Heart left ventricle (tissue), 16 donors: ENCODE results near the gene CLEC3A. TPM values are rescaled to one million over a fixed set of nuclear protein-coding genes. Genes with fewer than 3 reads are reported as not detected.

Source experiments
- ATAC-seq, 4 donors: fragments of 200-7000 bp; cut with Tn5 transposase; one replicate each; pipeline ENCODE4 v1.9.1; 2020 to 2022; ENCODE audit warnings: moderate library complexity in 4 of 4, mild to moderate bottlenecking in 3 of 4, moderate number of reproducible peaks in 1 of 4
- DNase-seq, 5 donors: peaks; one replicate each; pipeline ENCODE4 v3.0.0-alpha.2; 2020
- H3K27ac ChIP-seq, 12 donors: fragments of 200-600 bp; sonication (generic) in 4 of 12; one replicate each; pipeline versions ENCODE4 v1.5.0 to v1.8.0; 2016 to 2022; ENCODE audit warnings: mild to moderate bottlenecking in 2 of 12
- H3K27me3 ChIP-seq, 9 donors: fragments of 200-600 bp; sonication (generic) in 2 of 9; one replicate each; pipeline versions ENCODE4 v1.5.1 to v1.8.0; 2016 to 2022; ENCODE audit warnings: mild to moderate bottlenecking in 3 of 9
- H3K36me3 ChIP-seq, 9 donors: fragments of 200-600 bp; sonication (generic) in 2 of 9; one replicate each; pipeline versions ENCODE4 v1.5.0 to v1.8.0; 2018 to 2022; ENCODE audit warnings: mild to moderate bottlenecking in 2 of 9
- H3K4me1 ChIP-seq, 12 donors: fragments of 200-600 bp; sonication (generic) in 4 of 12; one replicate each; pipeline versions ENCODE4 v1.5.0 to v1.8.0; 2016 to 2022; ENCODE audit warnings: mild to moderate bottlenecking in 3 of 12
- H3K4me3 ChIP-seq, 12 donors: fragments of 200-600 bp; sonication (generic) in 4 of 12; one replicate each; pipeline versions ENCODE4 v1.5.0 to v1.8.0; 2017 to 2022; ENCODE audit warnings: mild to moderate bottlenecking in 9 of 12, moderate library complexity in 4 of 12
- H3K9me3 ChIP-seq, 12 donors: fragments of 200-600 bp; sonication (generic) in 4 of 12; one replicate each; pipeline versions ENCODE4 v1.5.0 to v1.8.0; 2016 to 2022; ENCODE audit warnings: mild to moderate bottlenecking in 1 of 12
- POLR2A ChIP-seq, 2 donors: fragments of 450-650 bp; IDR thresholded peaks; one replicate each; pipeline ENCODE4 v1.6.1; 2017; ENCODE audit warnings: antibody characterized with exemption in 2 of 2, mild to moderate bottlenecking in 2 of 2, moderate library complexity in 2 of 2
- WGBS, 4 donors: extraction: QIAGEN DNeasy Blood & Tissue Kit in 2 of 4; methylation state at CpG; one replicate each; pipeline versions ENCODE4 v1.1.5 to v1.1.7; 2013 to 2018; 5-methylcytosine and 5-hydroxymethylcytosine counted together
- intact Hi-C, 10 donors: fragments of 100-400 bp; cut with DNase I; formaldehyde crosslinking; loops; one replicate each; pipeline versions ENCODE4 v1.11.1 to v1.14.2; 2022
- polyA plus RNA-seq, 2 donors: library from polyadenylated mRNA; stranded (reverse); fragments of 200-250 nt; gene quantifications; one replicate each; pipeline ENCODE4 v1.2.3, GENCODE V29; 2013
- total RNA-seq, 9 donors: library from RNA; depleted of rRNA in 2 of 9; stranded (reverse); fragments of >200 nt in 2 of 9; fragmentation: NEBNext Ultra II Directional in 3 of 9; extraction: Animal tissue kit (Norgen Biotek cat#: 25700) in 3 of 9; gene quantifications; one replicate each; pipeline versions ENCODE4 v1.1.0 to v1.2.4, GENCODE V29; 2016 to 2023
- TF ChIP-seq, protein P1 (sequence below), 12 donors: fragments of 200-600 bp; sonication (generic) in 4 of 12; IDR thresholded peaks; one replicate each; pipeline versions ENCODE4 v1.5.0 to v1.8.0; 2018 to 2022; ENCODE audit warnings: antibody characterized with exemption in 12 of 12, mild to moderate bottlenecking in 5 of 12
- donor health status: ischemic (EF 13 %, LVEDD 7.1; RV severe dilation, severe dysfunction).
- donor health status: healthy with polysubstance abuse.
- donor health status: DM: no; HTN: yes; CAD: no.
- donor health status: DM: no; HTN: no; CAD: no.
- donor health status: ischemic (EF 25% LVEDD 6.9; RV normal size, moderate dysfunction).
- donor health status: ischemic (EF 25% LVEDD 5.7; RV mildly dilated, moderate dysfunction).
- donor health status: healthy.
- donor health status: DM: yes; HTN: yes; CAD: no.
- donor health status: ischemic (EF 35%, LVEDD 5.7; RV mildly dilated, moderate dysfunction).
- donor health status: nonischemic (EF 11% LVEDD 7.7; RV severe dilation, severe dysfunction).
- donor health status: DM: yes; HTN: yes; CAD: no.
- donor health status: PGD.
- donor health status: ischemic (EF 29% LVEDD 5.4; RV normal size, mild dysfunction).
- donor health status: nonischemic (EF 23%, LVEDD 6.1; RV moderate dilation, normal function).

The CLEC3A gene
- total and polyA plus RNA-seq, 11 donors: not detected

GRCh38 chr16:78081341-78081740 is 59.0 kb downstream of the CLEC3A start:
- intact Hi-C loops: no loop called here
- Histone ChIP-seq H3K27ac (no peak overlapping the region), H3K4me3 (no peak overlapping the region), H3K27me3 (peaks cover 0 to 8% (median 0%) of the 10 kb centered on the region in 9 donors), H3K9me3 (no peaks in the 10 kb centered on the region), H3K4me1 (no peaks in the 10 kb centered on the region), H3K36me3 (no peaks in the 10 kb centered on the region)
- DNase-seq (no peak), ATAC-seq (no peak)
- 73 to 86% (median 82%) methylated on average over 3 to 4 of the region's 4 CpGs for WGBS, 4 donors
- TF ChIP-seq, protein P1, sequence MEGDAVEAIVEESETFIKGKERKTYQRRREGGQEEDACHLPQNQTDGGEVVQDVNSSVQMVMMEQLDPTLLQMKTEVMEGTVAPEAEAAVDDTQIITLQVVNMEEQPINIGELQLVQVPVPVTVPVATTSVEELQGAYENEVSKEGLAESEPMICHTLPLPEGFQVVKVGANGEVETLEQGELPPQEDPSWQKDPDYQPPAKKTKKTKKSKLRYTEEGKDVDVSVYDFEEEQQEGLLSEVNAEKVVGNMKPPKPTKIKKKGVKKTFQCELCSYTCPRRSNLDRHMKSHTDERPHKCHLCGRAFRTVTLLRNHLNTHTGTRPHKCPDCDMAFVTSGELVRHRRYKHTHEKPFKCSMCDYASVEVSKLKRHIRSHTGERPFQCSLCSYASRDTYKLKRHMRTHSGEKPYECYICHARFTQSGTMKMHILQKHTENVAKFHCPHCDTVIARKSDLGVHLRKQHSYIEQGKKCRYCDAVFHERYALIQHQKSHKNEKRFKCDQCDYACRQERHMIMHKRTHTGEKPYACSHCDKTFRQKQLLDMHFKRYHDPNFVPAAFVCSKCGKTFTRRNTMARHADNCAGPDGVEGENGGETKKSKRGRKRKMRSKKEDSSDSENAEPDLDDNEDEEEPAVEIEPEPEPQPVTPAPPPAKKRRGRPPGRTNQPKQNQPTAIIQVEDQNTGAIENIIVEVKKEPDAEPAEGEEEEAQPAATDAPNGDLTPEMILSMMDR (IDR thresholded peaks at IDR 0.05): no peak
- no peak for TF ChIP-seq POLR2A (IDR thresholded peaks at IDR 0.05)

Other genes with a start within 250 kb of the CLEC3A start
- gene VAT1L, start 234.0 kb upstream of the CLEC3A start, total RNA-seq: 10 to 100 TPM in 6 of 9 donors, 1 to 10 TPM in 3; 2.9 to 57.5 (median 14.3) TPM
- 1 to 10 TPM in 1 of 2 donors, under 1 TPM in 1; 0.32 to 5.9 TPM for gene VAT1L, start 234.0 kb upstream of the CLEC3A start, polyA plus RNA-seq
- gene WWOX, start 77.1 kb downstream of the CLEC3A start, total RNA-seq: 10 to 100 TPM in 5 of 9 donors, 1 to 10 TPM in 4; 4.3 to 18.3 (median 10.1) TPM
- 1 to 10 TPM; 4.3 to 4.4 TPM for gene WWOX, start 77.1 kb downstream of the CLEC3A start, polyA plus RNA-seq